GM19099 (cell line): ENCODE data around the gene SPINK4.

Source experiments
- POLR2A ChIP-seq: IDR thresholded peaks from 3 replicates; pipeline ENCODE4 v1.6.1; 2011; ENCODE audit warnings: low read depth; ENCODE audit not compliant: insufficient read length; ENCODE audit errors: extremely low read depth

SPINK4 gene, protein sequence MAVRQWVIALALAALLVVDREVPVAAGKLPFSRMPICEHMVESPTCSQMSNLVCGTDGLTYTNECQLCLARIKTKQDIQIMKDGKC

DNA sequence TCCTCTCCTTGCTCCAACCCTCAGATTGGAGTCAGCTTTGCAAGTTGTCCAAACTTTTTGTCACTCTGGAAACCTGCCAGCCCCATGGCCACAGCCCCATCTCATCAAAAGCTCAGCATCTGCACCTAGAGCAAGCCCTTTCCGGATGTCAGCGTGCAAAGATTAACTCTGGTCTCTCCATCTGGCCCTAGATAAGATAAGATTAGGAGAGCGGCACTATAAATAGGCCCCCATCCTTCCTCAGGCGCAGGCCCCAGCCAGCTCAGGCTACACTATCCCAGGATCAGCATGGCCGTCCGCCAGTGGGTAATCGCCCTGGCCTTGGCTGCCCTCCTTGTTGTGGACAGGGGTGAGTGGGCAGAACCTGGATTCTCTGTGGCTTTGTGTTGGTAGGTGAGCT is at the start of gene SPINK4:
TSS of gene SPINK4 (plus strand) at position 247 of the 400 bp plus-strand sequence. CDS start at position 289, 42 bp downstream.
- no peak for TF ChIP-seq POLR2A

DNA sequence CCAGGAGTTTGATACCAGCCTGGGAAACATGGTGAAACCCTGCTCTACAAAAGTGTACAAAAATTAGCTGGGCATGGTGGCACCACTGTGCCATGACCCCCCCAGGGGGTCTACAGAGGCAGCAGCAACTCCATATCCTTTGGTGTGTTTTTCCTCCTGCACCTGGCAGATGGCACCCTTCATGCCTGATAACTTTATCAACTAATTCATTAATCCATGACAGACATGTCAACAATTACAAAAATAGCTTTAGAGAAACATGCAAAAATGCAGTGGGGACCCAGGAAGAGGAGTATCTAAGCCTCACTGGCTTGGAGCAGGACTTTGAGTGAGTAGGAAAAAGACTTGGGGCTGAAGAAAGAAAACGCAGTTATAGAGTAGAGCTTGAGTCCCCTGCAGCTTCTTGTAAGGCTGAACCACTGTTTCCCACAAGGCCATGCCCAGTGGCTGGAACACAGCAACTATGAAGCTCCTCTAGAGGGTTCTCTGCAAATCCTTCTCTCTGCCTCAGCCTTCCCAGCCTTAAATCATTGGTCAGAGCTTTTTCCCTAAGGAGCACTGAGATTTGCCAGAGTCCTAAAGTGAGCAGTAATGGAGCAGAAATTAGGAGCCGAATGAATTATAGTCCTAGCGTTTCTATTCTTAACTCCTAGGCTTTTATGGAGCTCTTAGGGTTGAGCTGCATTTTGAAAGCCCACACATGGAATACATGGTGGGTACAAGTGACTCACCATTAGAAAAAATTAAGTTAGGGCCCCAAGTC is 47.3 kb upstream of the SPINK4 start:
- TF ChIP-seq POLR2A: no peak

DNA sequence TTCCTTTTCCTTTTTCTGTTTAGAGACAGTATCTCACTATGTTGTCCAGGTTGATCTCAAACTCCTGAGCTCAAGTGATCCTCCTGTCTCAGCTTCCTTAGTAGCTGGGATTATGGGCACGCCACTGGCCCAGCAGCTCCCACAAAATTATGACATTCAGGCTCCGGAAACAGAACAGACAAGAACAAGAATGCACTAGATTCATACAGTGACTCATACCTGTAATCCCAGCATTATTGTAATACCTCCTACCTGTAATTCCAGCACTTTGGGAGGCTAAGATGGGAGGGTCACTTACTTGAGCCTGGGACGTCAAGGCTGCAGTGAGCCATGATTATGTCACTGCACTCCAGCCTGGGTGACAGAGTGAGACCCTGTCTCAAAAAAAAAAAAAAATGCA is 46.1 kb upstream of the SPINK4 start:
- no peak for TF ChIP-seq POLR2A

DNA sequence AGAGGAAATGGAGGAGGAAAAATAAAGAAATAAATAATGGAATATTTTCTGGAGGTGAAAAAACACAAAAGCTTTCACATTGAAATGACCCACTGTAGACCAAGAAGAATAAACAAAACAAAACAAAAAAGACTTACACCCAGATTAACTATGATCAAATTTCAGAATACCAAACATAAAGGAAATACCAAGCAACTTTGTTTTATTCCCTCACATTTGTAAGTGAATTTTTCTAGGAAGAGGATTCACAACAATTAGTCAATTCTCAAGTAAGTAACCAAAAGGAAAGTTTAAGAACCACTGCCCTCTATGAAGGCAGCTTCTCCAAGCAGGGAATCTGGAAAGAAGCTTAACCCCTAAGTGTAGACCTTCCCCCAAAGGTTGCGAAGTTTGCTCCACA is 43.2 kb upstream of the SPINK4 start:
- TF ChIP-seq POLR2A: no peak

DNA sequence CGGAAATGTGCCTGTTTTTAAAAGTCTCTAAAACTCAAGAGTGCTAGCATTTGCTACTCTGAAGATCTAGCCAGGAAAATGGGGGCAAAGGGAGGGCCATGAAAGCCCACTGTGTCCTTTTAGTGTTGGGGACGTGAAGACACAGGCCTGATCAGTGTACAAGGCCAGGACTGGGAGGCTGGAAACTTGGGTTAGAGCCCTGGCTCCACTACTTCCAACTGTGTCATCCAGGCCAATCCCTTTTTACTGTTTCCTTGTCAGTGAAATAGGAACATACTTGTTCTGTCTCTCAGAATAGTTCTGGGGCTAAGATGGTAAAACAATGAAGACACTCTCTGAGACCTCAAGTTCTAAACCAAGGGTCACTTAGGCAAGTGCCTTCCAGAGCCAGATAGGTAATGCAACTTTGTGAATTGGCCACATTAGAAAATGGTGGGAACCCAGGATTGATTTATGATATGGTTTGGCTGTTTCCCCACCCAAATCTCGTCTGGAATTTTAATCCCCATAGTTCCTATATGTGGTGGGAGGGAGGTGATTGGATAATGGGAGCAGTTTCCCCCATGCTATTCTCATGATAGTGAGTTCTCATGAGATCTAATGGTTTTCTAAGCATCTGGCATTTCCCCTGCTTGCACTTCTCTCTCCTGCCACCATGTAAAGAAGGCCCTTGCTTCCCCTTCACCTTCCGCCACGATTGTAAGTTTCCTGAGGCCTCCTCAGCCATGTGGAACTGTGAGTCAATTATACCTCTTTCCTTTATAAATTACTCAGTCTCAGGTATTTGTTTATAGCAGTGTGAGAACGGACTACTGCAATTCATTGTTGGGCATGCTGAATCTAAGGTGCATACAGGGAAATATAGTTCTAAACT is 42.5 kb upstream of the SPINK4 start:
- no peak for TF ChIP-seq POLR2A

DNA sequence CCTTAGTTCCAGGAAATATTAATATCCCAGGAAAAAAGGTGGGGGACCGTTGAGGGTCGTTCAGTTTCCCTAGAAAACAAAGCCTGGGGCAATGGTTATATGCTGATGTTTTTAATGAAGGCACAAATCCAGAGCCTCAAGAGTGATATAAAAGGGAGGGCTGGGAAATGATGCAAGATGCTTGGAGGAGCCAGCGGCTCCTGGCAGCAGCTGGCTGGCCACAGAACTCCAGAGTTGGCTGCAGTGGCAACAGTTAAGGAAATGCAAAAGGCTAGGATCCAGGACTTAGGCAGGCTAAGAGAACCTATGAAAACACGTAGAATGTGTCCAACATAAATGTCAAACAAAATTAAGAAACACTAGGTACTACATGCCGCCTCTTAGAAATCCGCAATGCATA is 41.8 kb upstream of the SPINK4 start:
- TF ChIP-seq POLR2A: no peak

DNA sequence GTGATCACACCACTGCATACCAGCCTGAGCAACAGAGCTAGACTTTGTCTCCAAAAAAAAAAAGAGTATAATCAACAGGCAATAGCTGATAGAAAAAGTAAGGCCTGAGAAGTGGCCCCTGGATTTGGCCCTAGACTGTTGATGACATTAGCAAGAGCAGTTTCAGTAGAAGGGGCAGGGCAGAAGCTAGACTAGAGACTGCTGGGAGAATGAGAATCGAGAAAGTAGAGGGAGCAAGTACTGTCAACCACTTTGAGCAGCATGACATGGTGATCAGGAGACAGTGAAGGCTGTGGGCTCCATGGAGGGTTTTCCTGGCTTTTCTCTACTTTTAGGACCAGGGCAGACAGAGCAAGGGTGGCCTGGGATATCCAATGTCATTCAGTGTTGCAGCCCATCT is 37.9 kb upstream of the SPINK4 start:
- TF ChIP-seq POLR2A: no peak

DNA sequence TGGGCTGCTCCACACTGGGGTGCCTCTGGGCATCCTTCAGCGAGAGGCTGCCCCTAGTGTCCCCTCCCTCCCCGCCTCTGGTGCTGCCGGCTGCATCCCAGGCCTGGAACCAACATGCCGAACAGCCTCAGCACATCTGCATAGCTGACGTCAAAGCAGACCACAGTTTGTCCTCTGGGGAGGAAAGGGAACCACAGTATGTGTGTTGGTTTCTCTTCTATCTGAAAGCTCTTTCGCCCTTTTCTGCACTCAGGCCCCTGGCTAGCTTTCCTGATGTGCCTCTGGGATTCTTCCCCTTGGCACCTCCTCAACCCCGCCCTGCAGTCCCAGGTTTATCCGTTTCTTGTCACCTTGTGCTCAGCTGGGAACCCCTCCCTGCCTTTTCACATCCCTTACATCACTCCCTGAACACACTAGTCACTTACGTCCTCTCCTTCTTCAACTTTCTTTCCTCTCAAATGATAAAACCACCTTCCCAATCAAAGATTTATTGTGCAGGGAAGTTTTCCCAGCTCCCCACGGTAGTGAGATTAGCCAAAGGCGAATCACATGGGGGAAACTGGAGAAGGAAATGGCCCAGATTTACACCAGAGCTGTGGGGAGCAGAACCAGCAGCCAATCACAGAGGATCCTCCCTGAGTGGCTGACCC is 37.3 kb upstream of the SPINK4 start:
- no peak for TF ChIP-seq POLR2A

DNA sequence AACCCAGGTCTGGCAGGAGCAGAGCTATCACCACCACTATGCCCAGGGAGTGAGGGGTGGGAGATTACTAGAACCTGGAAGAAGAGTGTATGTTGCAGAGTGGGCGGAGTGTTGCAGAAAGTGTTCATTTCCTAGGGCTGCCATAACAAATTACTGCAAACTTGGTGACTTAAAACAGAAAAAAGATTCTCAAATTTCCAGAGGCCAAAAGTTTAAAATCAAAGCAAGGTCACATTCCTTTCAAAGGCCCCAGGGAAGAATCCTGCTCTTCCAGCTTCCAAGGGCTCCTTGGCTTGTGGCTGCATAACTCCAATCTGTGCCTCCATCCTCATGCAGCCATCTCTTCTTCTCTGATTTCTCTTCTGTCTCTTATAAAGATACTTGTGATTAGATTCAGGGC is 30.6 kb upstream of the SPINK4 start:
- TF ChIP-seq POLR2A: no peak

DNA sequence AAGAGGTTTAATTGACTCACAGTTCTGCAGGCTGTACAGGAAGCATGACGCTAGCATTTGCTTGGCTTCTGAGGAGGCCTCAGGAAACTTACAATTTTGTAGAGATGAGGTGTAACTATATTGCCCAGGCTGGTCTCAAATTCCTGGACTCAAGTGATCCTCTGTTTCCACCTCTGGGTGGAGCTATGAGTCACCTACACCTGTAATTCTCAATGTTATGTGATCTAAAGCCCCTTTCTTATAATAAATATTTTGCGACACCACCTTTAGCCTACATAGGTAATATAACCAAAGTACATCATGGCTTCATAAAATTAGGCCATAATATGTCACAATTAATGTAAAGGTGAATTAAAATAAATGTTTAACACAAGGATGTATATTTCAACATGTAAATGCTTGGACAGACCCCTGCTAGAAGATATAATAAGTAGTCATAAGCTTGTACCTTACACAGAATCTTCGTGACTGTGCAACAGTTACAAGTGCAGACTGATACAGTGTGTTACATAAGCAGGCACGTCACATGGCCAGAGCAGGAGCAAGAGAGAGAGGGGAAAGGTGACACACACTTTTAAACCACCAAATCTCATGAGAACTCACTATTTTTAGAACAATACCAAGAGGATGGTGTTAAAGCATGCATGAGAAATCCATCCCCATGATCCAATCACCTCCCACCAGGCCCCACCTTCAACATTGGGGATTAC is 29.8 kb upstream of the SPINK4 start:
- no peak for TF ChIP-seq POLR2A

DNA sequence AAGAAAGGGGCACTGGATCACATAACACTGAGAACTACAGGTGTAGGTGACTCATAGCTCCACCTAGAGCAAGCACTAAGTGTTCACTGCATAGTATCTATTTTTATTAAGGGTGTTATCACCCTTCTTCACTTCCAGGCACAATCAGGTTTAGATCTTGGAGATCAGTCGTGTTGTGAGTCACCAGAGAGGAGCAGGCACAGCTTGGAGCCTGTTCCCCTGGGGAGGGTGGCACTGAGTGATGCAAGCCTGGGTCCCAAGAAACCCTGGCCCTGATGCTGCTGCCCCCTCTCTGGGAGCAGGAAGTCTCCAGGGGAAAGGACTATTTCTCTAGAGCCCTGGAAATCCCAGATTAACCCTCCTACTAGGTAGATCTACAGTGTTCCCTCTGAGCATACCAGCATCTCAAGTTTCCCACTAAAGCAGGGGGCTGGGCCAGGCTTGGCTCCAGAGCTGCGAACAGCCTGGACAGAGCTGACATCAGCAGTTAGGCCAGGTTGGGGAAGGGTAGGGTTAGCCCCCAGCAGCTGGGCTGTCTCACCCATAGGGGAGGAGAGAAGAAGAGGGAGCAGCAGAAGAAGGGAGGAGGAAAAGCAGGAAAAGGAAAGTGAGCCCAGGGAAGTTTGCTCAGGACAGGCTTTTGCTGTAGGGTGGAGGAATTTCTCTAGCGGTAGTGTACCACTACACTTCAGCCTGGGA is 28.1 kb upstream of the SPINK4 start:
- no peak for TF ChIP-seq POLR2A

DNA sequence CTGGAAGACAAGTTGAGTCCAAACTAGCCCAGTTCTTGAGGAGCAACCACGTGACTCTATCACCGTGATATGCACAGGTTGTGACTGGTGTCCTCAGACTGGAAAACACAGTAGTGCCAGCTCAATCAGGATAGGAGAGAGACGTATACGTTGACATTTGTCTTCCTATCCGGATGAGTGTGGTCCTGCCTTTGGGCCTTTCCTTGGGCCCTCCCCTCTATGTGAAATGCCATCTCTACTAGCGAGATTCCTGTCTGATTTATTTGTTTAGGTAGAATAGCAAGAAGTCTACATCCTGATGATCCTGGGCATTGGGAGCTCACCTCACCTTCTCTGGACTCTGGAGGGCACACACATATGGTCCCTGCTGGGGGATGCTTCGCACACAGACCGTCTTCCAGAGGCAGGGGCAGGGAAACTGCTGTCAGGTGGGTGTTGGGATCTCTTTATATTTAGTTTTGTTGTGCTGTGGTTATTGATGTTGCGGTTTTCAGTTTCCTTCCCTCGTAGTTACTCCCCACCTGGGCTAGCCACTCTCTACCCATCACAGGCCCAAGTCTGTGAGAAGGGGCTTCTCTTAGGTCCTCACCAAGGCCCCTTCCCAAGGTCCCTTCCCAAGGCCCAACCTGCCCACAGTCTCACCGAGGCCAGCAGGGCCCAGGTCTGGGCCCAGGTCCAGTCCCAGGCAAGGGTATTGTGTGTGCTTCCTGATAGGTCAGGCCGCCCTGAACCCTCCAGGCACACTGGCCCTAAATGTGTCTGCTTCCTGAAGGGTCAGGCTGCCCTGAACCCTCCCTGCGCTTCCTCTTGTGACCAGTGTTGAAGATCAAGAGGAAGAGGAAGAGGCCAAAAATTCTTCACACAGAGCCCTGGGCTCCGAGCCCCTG is 19.0 kb upstream of the SPINK4 start:
- no peak for TF ChIP-seq POLR2A

DNA sequence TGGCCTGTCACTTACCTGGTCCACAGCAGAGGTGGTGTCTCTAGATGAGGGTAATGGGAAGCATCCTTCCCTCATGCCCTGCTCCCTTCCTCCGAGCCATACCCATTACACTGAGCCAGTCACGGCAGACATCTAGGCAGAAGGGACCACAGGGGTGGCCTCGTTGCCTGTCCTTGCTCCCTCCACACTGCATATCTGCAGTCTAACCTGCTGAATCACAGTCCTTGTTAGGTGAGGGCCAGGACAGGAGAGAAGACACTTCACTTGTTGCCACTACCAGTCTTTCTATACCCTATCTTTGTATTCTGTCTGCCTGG is 18.4 kb upstream of the SPINK4 start:
- TF ChIP-seq POLR2A: no peak
